ENCODE measurements around the gene NCAM1.

GRCh38 chr11:112931703-112932102, 29.5 kb upstream of the NCAM1 start:
- TF ChIP-seq E2F1 (CRISPR knock-in tag; IDR thresholded peaks at IDR 0.05) (no peak), ZSCAN18 (CRISPR knock-in tag; IDR thresholded peaks at IDR 0.05) (no peak), ATF1 (CRISPR knock-in tag; IDR thresholded peaks at IDR 0.05) (no peak), ELF4 (CRISPR knock-in tag; IDR thresholded peaks at IDR 0.05; ENCODE audit: low read depth) (no peak), MAX (CRISPR knock-in tag; IDR thresholded peaks at IDR 0.05) (no peak), USF2 (CRISPR knock-in tag; IDR thresholded peaks at IDR 0.05) (no peak), ZNF416 (CRISPR knock-in tag; IDR thresholded peaks at IDR 0.05) (no peak), ATF3 (CRISPR knock-in tag; conservative IDR thresholded peaks at IDR 0.05) (no peak), MYBL2 (CRISPR knock-in tag; IDR thresholded peaks at IDR 0.05) (no peak), NFYB (CRISPR knock-in tag; conservative IDR thresholded peaks at IDR 0.05; ENCODE audit: low read depth) (no peak), GABPB1 (CRISPR knock-in tag; IDR thresholded peaks at IDR 0.05) (no peak)
- TF ChIP-seq, protein P1, sequence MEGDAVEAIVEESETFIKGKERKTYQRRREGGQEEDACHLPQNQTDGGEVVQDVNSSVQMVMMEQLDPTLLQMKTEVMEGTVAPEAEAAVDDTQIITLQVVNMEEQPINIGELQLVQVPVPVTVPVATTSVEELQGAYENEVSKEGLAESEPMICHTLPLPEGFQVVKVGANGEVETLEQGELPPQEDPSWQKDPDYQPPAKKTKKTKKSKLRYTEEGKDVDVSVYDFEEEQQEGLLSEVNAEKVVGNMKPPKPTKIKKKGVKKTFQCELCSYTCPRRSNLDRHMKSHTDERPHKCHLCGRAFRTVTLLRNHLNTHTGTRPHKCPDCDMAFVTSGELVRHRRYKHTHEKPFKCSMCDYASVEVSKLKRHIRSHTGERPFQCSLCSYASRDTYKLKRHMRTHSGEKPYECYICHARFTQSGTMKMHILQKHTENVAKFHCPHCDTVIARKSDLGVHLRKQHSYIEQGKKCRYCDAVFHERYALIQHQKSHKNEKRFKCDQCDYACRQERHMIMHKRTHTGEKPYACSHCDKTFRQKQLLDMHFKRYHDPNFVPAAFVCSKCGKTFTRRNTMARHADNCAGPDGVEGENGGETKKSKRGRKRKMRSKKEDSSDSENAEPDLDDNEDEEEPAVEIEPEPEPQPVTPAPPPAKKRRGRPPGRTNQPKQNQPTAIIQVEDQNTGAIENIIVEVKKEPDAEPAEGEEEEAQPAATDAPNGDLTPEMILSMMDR (IDR thresholded peaks at IDR 0.05): no peak
- TF ChIP-seq, protein P2, sequence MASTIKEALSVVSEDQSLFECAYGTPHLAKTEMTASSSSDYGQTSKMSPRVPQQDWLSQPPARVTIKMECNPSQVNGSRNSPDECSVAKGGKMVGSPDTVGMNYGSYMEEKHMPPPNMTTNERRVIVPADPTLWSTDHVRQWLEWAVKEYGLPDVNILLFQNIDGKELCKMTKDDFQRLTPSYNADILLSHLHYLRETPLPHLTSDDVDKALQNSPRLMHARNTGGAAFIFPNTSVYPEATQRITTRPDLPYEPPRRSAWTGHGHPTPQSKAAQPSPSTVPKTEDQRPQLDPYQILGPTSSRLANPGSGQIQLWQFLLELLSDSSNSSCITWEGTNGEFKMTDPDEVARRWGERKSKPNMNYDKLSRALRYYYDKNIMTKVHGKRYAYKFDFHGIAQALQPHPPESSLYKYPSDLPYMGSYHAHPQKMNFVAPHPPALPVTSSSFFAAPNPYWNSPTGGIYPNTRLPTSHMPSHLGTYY (CRISPR knock-in tag; IDR thresholded peaks at IDR 0.05): no peak
- TF ChIP-seq, protein P3, sequence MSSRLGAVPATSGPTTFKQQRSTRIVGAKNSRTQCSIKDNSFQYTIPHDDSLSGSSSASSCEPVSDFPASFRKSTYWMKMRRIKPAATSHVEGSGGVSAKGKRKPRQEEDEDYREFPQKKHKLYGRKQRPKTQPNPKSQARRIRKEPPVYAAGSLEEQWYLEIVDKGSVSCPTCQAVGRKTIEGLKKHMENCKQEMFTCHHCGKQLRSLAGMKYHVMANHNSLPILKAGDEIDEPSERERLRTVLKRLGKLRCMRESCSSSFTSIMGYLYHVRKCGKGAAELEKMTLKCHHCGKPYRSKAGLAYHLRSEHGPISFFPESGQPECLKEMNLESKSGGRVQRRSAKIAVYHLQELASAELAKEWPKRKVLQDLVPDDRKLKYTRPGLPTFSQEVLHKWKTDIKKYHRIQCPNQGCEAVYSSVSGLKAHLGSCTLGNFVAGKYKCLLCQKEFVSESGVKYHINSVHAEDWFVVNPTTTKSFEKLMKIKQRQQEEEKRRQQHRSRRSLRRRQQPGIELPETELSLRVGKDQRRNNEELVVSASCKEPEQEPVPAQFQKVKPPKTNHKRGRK (CRISPR knock-in tag; IDR thresholded peaks at IDR 0.05; ENCODE audit: borderline replicate concordance): no peak
